Measurements from ENCODE around the gene SPOCK1. TPM values are rescaled to one million over a fixed set of nuclear protein-coding genes. Genes with fewer than 3 reads are reported as not detected.

SPOCK1 gene
- total and polyA plus RNA-seq, 2 donors (not counting 3 experiments of a cell fraction or from before 2014, with no cell fraction given): 144 to 280 TPM

- POLR2A ChIA-PET: no interaction called here
- intact Hi-C loops (cut with micrococcal nuclease): no loop called here
- no TSS peak for BruUV-seq (replicated peaks)
Observed at GRCh38 chr5:137446151-137446550, 53.0 kb downstream of the SPOCK1 start.

More at GRCh38 chr5:137446151-137446550, 53.0 kb downstream of the SPOCK1 start:
- Histone ChIP-seq H3K27ac (ENCODE audit: insufficient read depth, low read depth, low read length) (no peak overlapping the region), H3K4me1 (ENCODE audit: control insufficient read depth, extremely low read depth, insufficient read depth, low read length) (peaks cover 16% of the 10 kb centered on the region), H3K9me3 (replicated peaks; ENCODE audit: control insufficient read depth, insufficient read depth, low read length) (no peaks in the 10 kb centered on the region), H3K79me2 (ENCODE audit: control insufficient read depth, insufficient read depth, low read length) (peaks cover 61% of the 10 kb centered on the region), H3K9ac (replicated peaks; ENCODE audit: extremely low read depth, insufficient read depth, low read length) (no peak overlapping the region), H3K36me3 (ENCODE audit: control insufficient read depth in 2 of 2, extremely low read depth in 1 of 2, insufficient read depth in 2 of 2, low read length in 2 of 2) (no peaks in the 10 kb centered on the region), H4K20me1 (replicated peaks; ENCODE audit: control insufficient read depth, extremely low read depth, insufficient read depth, low read length) (no peaks in the 10 kb centered on the region), H3K4me3 (replicated peaks in 1 of 3; ENCODE audit: insufficient read depth in 1 of 3, low read depth in 1 of 3, low read length in 3 of 3) (no peak overlapping the region), H3K4me2 (ENCODE audit: insufficient read depth, low read length) (no peak overlapping the region), H3K27me3 (ENCODE audit: control insufficient read depth in 2 of 2, insufficient read depth in 2 of 2, low read length in 2 of 2) (no peaks in the 10 kb centered on the region), H2AFZ (ENCODE audit: low read depth, low read length) (no peak overlapping the region), H3K9me1 (replicated peaks; ENCODE audit: control insufficient read depth, extremely low read depth, insufficient read depth, low read length) (no peaks in the 10 kb centered on the region)
- no peak for FAIRE-seq
- dilution Hi-C loops (cut with MboI; ENCODE audit: extremely low pct_ligation_motif_present, low sequenced_read_pairs): no loop called here
- CTCF ChIA-PET: interaction anchor here (1.1 to 1.7 kb wide), 3 partner anchors 8 to 51 kb away, joined by 3 read pairs; no protein-coding TSS in a partner anchor
- DNase-seq (ENCODE audit: low read depth, low spot score): no peak
- TF ChIP-seq MAX (IDR thresholded peaks at IDR 0.05; ENCODE audit: insufficient read depth, insufficient read length) (no peak), CTCF (IDR thresholded peaks at IDR 0.05; ENCODE audit: extremely low read depth in 1 of 2, insufficient read depth in 1 of 2, low read depth in 1 of 2, low read length in 2 of 2) (no peak), MYC (IDR thresholded peaks at IDR 0.05; ENCODE audit: low read depth, low read length) (no peak), POLR2A (IDR thresholded peaks at IDR 0.05; ENCODE audit: low read depth, low read length) (no peak), JUN (IDR thresholded peaks at IDR 0.05; ENCODE audit: borderline replicate concordance, insufficient read depth, insufficient read length, low read depth) (no peak), EZH2 (IDR thresholded peaks at IDR 0.05; ENCODE audit: borderline replicate concordance, low read depth, low read length, severe bottlenecking) (no peak), FOS (IDR thresholded peaks at IDR 0.05; ENCODE audit: borderline replicate concordance, insufficient read depth, low read length) (no peak), POLR2AphosphoS5 (IDR thresholded peaks at IDR 0.05; ENCODE audit: insufficient read depth, low read depth, low read length) (no peak)

All from endothelial cell of umbilical vein (primary cell).